ENCODE data around the gene FMNL3. TPM values are rescaled to one million over a fixed set of nuclear protein-coding genes. Genes with fewer than 3 reads are reported as not detected.

FMNL3 gene
- total and polyA plus RNA-seq, 4 donors: 0.72 to 4.5 (median 2.6) TPM

- Histone ChIP-seq H3K9ac (ENCODE audit: low read depth in 1 of 2, low read length in 2 of 2) (no peak overlapping the region), H3K4me3 (ENCODE audit: low read depth in 1 of 3, low read length in 3 of 3) (no peak overlapping the region), H3K27ac (ENCODE audit: low read depth in 1 of 2, low read length in 2 of 2) (no peak overlapping the region), H3K27me3 (ENCODE audit: control insufficient read depth in 4 of 4, insufficient read depth in 4 of 4, low read length in 3 of 4) (no peaks in the 10 kb centered on the region), H3K4me1 (ENCODE audit: control insufficient read depth in 4 of 4, insufficient read depth in 4 of 4, low read length in 3 of 4) (no peaks in the 10 kb centered on the region), H3K9me3 (ENCODE audit: control insufficient read depth in 4 of 4, low read length in 3 of 4) (no peaks in the 10 kb centered on the region), H3K36me3 (ENCODE audit: control insufficient read depth in 4 of 4, insufficient read depth in 3 of 4, low read depth in 1 of 4, low read length in 3 of 4) (no peaks in the 10 kb centered on the region)
- 94% methylated on average over 1 of the region's 1 CpG for WGBS
- TF ChIP-seq JUND (IDR thresholded peaks at IDR 0.05): no peak
- TF ChIP-seq CTCF (IDR thresholded peaks at IDR 0.05; ENCODE audit: low read depth, low read length, missing input control): no peak
- TF ChIP-seq FOXA2 (IDR thresholded peaks at IDR 0.05): no peak
- TF ChIP-seq FOXA1 (IDR thresholded peaks at IDR 0.05): no peak
- no peak for TF ChIP-seq RXRA (IDR thresholded peaks at IDR 0.05)
- TF ChIP-seq TAF1 (conservative IDR thresholded peaks at IDR 0.05): no peak
- no peak for TF ChIP-seq ATF3 (IDR thresholded peaks at IDR 0.05)
- DNase-seq (ENCODE audit: low spot score): no peak
Observed at GRCh38 chr12:49680075-49680474, 27.1 kb downstream of the FMNL3 start.

GRCh38 chr12:49678711-49679110, 28.5 kb downstream of the FMNL3 start:
- Histone ChIP-seq H3K9me3 (ENCODE audit: control insufficient read depth in 4 of 4, low read length in 3 of 4) (no peaks in the 10 kb centered on the region), H3K27ac (ENCODE audit: low read depth in 1 of 2, low read length in 2 of 2) (no peak overlapping the region), H3K27me3 (ENCODE audit: control insufficient read depth in 4 of 4, insufficient read depth in 4 of 4, low read length in 3 of 4) (no peaks in the 10 kb centered on the region), H3K4me3 (ENCODE audit: low read depth in 1 of 3, low read length in 3 of 3) (no peak overlapping the region), H3K9ac (ENCODE audit: low read depth in 1 of 2, low read length in 2 of 2) (no peak overlapping the region), H3K4me1 (ENCODE audit: control insufficient read depth in 4 of 4, insufficient read depth in 4 of 4, low read length in 3 of 4) (no peaks in the 10 kb centered on the region), H3K36me3 (ENCODE audit: control insufficient read depth in 4 of 4, insufficient read depth in 3 of 4, low read depth in 1 of 4, low read length in 3 of 4) (no peaks in the 10 kb centered on the region)
- TF ChIP-seq JUND (IDR thresholded peaks at IDR 0.05): no peak
- TF ChIP-seq EGR1 (IDR thresholded peaks at IDR 0.05; ENCODE audit: low read depth in 2 of 2): no peak
- TF ChIP-seq FOXA1 (IDR thresholded peaks at IDR 0.05): no peak
- TF ChIP-seq, protein P1, sequence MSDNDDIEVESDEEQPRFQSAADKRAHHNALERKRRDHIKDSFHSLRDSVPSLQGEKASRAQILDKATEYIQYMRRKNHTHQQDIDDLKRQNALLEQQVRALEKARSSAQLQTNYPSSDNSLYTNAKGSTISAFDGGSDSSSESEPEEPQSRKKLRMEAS (IDR thresholded peaks at IDR 0.05): no peak
- TF ChIP-seq NR2F2 (IDR thresholded peaks at IDR 0.05): no peak
- TF ChIP-seq SP1 (IDR thresholded peaks at IDR 0.05): no peak
- TF ChIP-seq FOXA2 (IDR thresholded peaks at IDR 0.05): no peak
- no peak for TF ChIP-seq CTCF (IDR thresholded peaks at IDR 0.05; ENCODE audit: low read depth, low read length, missing input control)
- no peak for TF ChIP-seq HNF4A (conservative IDR thresholded peaks at IDR 0.05)
- TF ChIP-seq, protein P2, sequence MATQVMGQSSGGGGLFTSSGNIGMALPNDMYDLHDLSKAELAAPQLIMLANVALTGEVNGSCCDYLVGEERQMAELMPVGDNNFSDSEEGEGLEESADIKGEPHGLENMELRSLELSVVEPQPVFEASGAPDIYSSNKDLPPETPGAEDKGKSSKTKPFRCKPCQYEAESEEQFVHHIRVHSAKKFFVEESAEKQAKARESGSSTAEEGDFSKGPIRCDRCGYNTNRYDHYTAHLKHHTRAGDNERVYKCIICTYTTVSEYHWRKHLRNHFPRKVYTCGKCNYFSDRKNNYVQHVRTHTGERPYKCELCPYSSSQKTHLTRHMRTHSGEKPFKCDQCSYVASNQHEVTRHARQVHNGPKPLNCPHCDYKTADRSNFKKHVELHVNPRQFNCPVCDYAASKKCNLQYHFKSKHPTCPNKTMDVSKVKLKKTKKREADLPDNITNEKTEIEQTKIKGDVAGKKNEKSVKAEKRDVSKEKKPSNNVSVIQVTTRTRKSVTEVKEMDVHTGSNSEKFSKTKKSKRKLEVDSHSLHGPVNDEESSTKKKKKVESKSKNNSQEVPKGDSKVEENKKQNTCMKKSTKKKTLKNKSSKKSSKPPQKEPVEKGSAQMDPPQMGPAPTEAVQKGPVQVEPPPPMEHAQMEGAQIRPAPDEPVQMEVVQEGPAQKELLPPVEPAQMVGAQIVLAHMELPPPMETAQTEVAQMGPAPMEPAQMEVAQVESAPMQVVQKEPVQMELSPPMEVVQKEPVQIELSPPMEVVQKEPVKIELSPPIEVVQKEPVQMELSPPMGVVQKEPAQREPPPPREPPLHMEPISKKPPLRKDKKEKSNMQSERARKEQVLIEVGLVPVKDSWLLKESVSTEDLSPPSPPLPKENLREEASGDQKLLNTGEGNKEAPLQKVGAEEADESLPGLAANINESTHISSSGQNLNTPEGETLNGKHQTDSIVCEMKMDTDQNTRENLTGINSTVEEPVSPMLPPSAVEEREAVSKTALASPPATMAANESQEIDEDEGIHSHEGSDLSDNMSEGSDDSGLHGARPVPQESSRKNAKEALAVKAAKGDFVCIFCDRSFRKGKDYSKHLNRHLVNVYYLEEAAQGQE (IDR thresholded peaks at IDR 0.05): no peak
- TF ChIP-seq TAF1 (conservative IDR thresholded peaks at IDR 0.05): no peak
- TF ChIP-seq, protein P3, sequence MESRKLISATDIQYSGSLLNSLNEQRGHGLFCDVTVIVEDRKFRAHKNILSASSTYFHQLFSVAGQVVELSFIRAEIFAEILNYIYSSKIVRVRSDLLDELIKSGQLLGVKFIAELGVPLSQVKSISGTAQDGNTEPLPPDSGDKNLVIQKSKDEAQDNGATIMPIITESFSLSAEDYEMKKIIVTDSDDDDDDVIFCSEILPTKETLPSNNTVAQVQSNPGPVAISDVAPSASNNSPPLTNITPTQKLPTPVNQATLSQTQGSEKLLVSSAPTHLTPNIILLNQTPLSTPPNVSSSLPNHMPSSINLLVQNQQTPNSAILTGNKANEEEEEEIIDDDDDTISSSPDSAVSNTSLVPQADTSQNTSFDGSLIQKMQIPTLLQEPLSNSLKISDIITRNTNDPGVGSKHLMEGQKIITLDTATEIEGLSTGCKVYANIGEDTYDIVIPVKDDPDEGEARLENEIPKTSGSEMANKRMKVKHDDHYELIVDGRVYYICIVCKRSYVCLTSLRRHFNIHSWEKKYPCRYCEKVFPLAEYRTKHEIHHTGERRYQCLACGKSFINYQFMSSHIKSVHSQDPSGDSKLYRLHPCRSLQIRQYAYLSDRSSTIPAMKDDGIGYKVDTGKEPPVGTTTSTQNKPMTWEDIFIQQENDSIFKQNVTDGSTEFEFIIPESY (IDR thresholded peaks at IDR 0.05): no peak
- TF ChIP-seq RXRA (IDR thresholded peaks at IDR 0.05): no peak
- no peak for TF ChIP-seq ATF3 (IDR thresholded peaks at IDR 0.05)
- no peak for TF ChIP-seq HNF4G (IDR thresholded peaks at IDR 0.05)
- TF ChIP-seq GABPA (IDR thresholded peaks at IDR 0.05 in 1 of 2, conservative IDR thresholded peaks at IDR 0.05 in 1 of 2): no peak
- no peak for TF ChIP-seq YY1 (IDR thresholded peaks at IDR 0.05)
- no peak for TF ChIP-seq RAD21 (IDR thresholded peaks at IDR 0.05)
- DNase-seq (ENCODE audit: low spot score): no peak
- 86% methylated on average over 3 of the region's 3 CpGs for WGBS

All from liver (tissue), 9 donors.